Ishikawa (cell line): ENCODE results near the gene TMEM232.

Source experiments
- TCF12 ChIP-seq: IDR thresholded peaks from 2 replicates; pipeline ENCODE4 v1.6.1; 2012; ENCODE audit warnings: low read depth
- TEAD4 ChIP-seq: IDR thresholded peaks from 2 replicates; pipeline ENCODE4 v1.6.1; 2012
- TF ChIP-seq, protein P1 (sequence below): IDR thresholded peaks from 2 replicates; pipeline ENCODE4 v1.6.1; 2012; ENCODE audit warnings: low read depth, mild to moderate bottlenecking

DNA sequence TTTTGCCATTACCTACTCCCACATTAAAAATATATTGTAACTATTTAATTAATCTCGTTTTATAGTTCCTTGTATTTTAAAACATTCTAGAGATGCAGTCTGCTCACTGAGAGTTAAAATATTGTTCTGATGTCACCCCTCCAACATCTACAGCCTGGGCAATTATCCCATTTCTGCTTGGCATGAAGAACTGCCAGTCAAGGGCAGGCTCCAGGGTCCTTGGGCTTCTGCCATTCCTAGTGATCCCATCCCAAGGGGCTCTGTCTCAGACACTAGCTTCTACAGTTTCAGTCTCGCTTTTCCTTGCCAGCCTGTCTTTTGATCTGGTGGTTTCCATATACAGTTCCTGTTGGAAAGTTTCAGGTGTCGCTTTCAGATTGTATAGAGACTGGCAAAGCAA, 287.2 kb downstream of the TMEM232 start:
- no peak for TF ChIP-seq TEAD4
- no peak for TF ChIP-seq TCF12
- TF ChIP-seq, protein P1, sequence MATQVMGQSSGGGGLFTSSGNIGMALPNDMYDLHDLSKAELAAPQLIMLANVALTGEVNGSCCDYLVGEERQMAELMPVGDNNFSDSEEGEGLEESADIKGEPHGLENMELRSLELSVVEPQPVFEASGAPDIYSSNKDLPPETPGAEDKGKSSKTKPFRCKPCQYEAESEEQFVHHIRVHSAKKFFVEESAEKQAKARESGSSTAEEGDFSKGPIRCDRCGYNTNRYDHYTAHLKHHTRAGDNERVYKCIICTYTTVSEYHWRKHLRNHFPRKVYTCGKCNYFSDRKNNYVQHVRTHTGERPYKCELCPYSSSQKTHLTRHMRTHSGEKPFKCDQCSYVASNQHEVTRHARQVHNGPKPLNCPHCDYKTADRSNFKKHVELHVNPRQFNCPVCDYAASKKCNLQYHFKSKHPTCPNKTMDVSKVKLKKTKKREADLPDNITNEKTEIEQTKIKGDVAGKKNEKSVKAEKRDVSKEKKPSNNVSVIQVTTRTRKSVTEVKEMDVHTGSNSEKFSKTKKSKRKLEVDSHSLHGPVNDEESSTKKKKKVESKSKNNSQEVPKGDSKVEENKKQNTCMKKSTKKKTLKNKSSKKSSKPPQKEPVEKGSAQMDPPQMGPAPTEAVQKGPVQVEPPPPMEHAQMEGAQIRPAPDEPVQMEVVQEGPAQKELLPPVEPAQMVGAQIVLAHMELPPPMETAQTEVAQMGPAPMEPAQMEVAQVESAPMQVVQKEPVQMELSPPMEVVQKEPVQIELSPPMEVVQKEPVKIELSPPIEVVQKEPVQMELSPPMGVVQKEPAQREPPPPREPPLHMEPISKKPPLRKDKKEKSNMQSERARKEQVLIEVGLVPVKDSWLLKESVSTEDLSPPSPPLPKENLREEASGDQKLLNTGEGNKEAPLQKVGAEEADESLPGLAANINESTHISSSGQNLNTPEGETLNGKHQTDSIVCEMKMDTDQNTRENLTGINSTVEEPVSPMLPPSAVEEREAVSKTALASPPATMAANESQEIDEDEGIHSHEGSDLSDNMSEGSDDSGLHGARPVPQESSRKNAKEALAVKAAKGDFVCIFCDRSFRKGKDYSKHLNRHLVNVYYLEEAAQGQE, result no peak
